ENCODE results near the gene MT2A. TPM values are rescaled to one million over a fixed set of nuclear protein-coding genes. Genes with fewer than 3 reads are reported as not detected.

The MT2A gene
- total and polyA plus RNA-seq, 2 of the 13 experiments (the other 11 are each of a cell fraction or from before 2014, with no cell fraction given): 135 to 371 TPM

DNA sequence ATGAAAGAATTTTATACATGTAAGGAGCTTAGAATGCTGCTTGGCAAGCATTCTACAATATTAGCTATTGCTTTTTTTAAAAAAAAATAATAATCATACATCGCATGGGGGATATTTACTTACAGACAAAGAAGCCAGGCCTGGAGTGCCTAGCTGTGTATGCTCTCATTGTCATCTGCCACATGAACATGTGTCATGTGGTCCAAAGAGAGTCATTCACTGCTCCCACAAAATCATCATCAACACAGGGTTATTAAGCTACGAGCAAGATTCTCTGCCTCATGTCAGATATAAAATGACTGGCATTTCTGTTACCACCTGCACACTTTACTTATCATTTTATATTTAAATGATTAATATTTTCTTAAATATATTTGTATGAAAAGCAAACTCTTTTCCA, 15.3 kb downstream of the MT2A start:
- no peak overlapping the region for H3K27ac ChIP-seq (ENCODE audit: extremely low read length, insufficient read depth, low read length)
- no peaks in the 10 kb centered on the region for H3K9me3 ChIP-seq (ENCODE audit: low read length)
- H3K79me2 ChIP-seq (ENCODE audit: insufficient read depth, low read length): no peaks in the 10 kb centered on the region
- H3K4me1 ChIP-seq (ENCODE audit: insufficient read depth, low read length): peaks cover 58% of the 10 kb centered on the region
- H3K27me3 ChIP-seq (ENCODE audit: control insufficient read depth in 1 of 2, insufficient read depth in 2 of 2, low read length in 2 of 2): peaks cover 2 to 29% of the 10 kb centered on the region in 2 experiments; a peak in 4 of 5 replicates
- no peak for FAIRE-seq
- no peak for ATAC-seq
- H2AFZ ChIP-seq (ENCODE audit: low read length): no peak overlapping the region
- POLR2A ChIA-PET: interaction anchor here (1.2 to 4.8 kb wide), 3 partner anchors 13 to 59 kb away, joined by 3 to 83 read pairs (median 4); partner anchors contain the start of genes MT1X and MT2A
- H3K4me2 ChIP-seq (ENCODE audit: low read depth, low read length): no peak overlapping the region
- intact Hi-C loops (cut with micrococcal nuclease; ENCODE audit: unreplicated experiment): no loop called here
- CTCF ChIA-PET (ENCODE audit: low intra/inter-chr PET ratio, low total read pairs): no interaction called here
- no peaks in the 10 kb centered on the region for H3K36me3 ChIP-seq (replicated peaks in 1 of 2; ENCODE audit: control insufficient read depth in 1 of 2, insufficient read depth in 2 of 2, low read length in 2 of 2)
- TF ChIP-seq ATM (IDR thresholded peaks at IDR 0.05; ENCODE audit: borderline replicate concordance): no peak
- no peak for TF ChIP-seq PHF21A (CRISPR knock-in tag; IDR thresholded peaks at IDR 0.05)
- no peak for TF ChIP-seq SP1 (IDR thresholded peaks at IDR 0.05)
- TF ChIP-seq SP1 (CRISPR knock-in tag; IDR thresholded peaks at IDR 0.05): no peak
- no peak for TF ChIP-seq RFX1 (IDR thresholded peaks at IDR 0.05)
- TF ChIP-seq MTA1 (CRISPR knock-in tag; IDR thresholded peaks at IDR 0.05; ENCODE audit: borderline replicate concordance): no peak
- no peak for TF ChIP-seq ZNF446 (CRISPR knock-in tag; IDR thresholded peaks at IDR 0.05)
- no peak for TF ChIP-seq BORCS8-MEF2B (CRISPR knock-in tag; IDR thresholded peaks at IDR 0.05)
- TF ChIP-seq FOXA1 (IDR thresholded peaks at IDR 0.05): no peak
- TF ChIP-seq FOXA1 (CRISPR knock-in tag; IDR thresholded peaks at IDR 0.05): no peak
- no peak for TF ChIP-seq ZNF746 (CRISPR knock-in tag; IDR thresholded peaks at IDR 0.05)
- no peak for TF ChIP-seq ZBTB33 (CRISPR knock-in tag; IDR thresholded peaks at IDR 0.05)
- no peak for TF ChIP-seq MTERF4 (CRISPR knock-in tag; IDR thresholded peaks at IDR 0.05)
- H4K20me1 ChIP-seq (ENCODE audit: insufficient read depth, low read length): no peaks in the 10 kb centered on the region
- no TSS peak for BruUV-seq (replicated peaks)
- in situ Hi-C loops (cut with HindIII; ENCODE audit: extremely low pct_ligation_motif_present, low pct_unique_long_range_greater_than_20kb): no loop called here
- H3K9ac ChIP-seq (ENCODE audit: insufficient read depth, low read depth, low read length): no peak overlapping the region
- WGBS (ENCODE audit: low lambda C conversion rate): 83% methylated on average over 2 of the region's 2 CpGs
- no peak for DNase-seq (ENCODE audit: low spot score)
- H3K4me3 ChIP-seq (replicated peaks in 1 of 3; ENCODE audit: insufficient read depth in 1 of 3, low read depth in 2 of 3, low read length in 3 of 3): no peak overlapping the region
